Muscle layer of duodenum (tissue), 2 donors: ENCODE results near the gene TCF7L1.
A peak's percentile ranks its signal among the peaks of the same experiment; 100 is the strongest.
"Not testable (repeated sequence)": the region's sequence is repeated elsewhere in the genome, so short reads cannot be mapped to it uniquely, and the experiment has no call there.

Experiments used
- H3K27ac ChIP-seq: one replicate; pipeline ENCODE4 v1.7.0; 2013; ENCODE audit warnings: mild to moderate bottlenecking, low read length
- H3K27me3 ChIP-seq: one replicate; pipeline ENCODE4 v1.7.0; 2013; ENCODE audit warnings: low read depth, mild to moderate bottlenecking, control low read depth, low read length
- H3K36me3 ChIP-seq, 2 donors: one replicate each; pipeline ENCODE4 v1.7.0; 2013; ENCODE audit warnings: low read length in 2 of 2, control low read depth in 1 of 2, mild to moderate bottlenecking in 1 of 2; ENCODE audit not compliant: insufficient read depth in 2 of 2, control insufficient read depth in 1 of 2
- H3K4me1 ChIP-seq, 2 donors: one replicate each; pipeline ENCODE4 v1.7.0; 2013; ENCODE audit warnings: low read length in 2 of 2, mild to moderate bottlenecking in 2 of 2, control low read depth in 1 of 2, moderate library complexity in 1 of 2; ENCODE audit not compliant: insufficient read depth in 2 of 2, control insufficient read depth in 1 of 2
- H3K4me3 ChIP-seq, 2 donors: one replicate each; pipeline ENCODE4 v1.7.0; 2013; ENCODE audit warnings: low read length in 2 of 2, low read depth in 1 of 2, mild to moderate bottlenecking in 1 of 2
- H3K9me3 ChIP-seq, 2 donors: one replicate each; pipeline ENCODE4 v1.7.0; 2013; ENCODE audit warnings: low read length in 2 of 2, control low read depth in 1 of 2, mild to moderate bottlenecking in 1 of 2; ENCODE audit not compliant: control insufficient read depth in 1 of 2
- donor health status: healthy.

Gene TCF7L1

DNA sequence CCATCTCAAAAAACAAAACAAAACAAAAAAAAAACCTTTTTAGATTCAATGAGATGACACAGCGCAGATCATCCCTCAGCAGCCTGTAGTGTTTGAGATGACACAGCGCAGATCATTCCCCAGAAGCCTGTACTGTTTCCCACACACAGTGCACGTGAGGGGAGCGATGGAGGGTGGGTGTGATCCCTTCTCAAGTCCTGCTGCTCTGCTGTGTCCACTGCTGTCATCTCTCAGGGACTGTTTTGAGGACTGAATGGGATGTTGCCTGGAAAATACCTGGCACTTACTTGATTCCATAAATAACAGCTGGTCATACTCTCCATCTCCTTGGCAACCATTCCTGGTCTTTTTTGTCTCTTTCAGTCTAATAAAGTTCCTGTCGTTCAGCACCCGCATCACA is 168.9 kb downstream of the TCF7L1 start:
- H3K4me1 ChIP-seq = peaks cover 0 to 8% of the 10 kb centered on the region in 2 donors
- no peak overlapping the region for H3K4me3 ChIP-seq
- H3K9me3 ChIP-seq = no peaks in the 10 kb centered on the region
- H3K27ac ChIP-seq = no peak overlapping the region
- peaks cover 18 to 31% of the 10 kb centered on the region in 2 donors for H3K36me3 ChIP-seq
- no peaks in the 10 kb centered on the region for H3K27me3 ChIP-seq

DNA sequence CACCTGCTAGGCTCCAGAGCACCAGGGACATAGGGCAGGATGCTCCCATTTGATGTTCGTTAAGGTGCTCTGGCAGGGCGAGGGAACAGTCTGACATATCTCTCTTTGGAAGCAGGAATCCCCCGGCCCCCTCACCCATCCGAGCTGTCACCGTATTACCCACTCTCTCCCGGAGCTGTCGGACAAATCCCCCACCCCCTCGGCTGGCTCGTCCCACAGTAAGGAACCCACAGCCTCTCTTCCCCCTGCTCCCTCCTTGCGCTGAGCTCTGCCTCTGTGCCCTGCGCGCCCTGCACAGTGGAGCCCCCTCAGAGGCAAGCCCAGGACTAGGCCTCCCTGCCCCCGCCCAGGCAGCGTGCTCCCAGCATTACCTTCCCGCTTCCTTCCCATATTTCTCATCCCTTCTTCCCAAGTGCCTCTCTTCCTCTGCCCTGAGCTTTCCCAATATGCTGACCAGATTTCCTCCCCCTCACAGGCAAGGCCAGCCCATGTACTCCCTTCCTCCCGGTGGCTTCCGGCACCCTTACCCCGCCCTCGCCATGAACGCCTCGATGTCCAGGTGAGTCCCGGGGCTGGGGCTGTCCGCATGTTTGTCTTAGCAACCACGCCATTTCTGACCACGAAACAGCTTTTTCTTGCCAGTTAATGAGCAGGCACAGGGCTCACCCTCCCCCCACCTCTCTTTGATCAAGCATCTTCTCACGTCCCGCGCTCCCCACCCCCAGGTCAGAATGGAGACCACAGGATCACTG is 170.8 kb downstream of the TCF7L1 start:
- H3K4me1 ChIP-seq = peaks cover 5 to 15% of the 10 kb centered on the region in 2 donors
- no peaks in the 10 kb centered on the region for H3K9me3 ChIP-seq
- H3K4me3 ChIP-seq = no peak overlapping the region
- H3K27ac ChIP-seq = no peak overlapping the region
- H3K27me3 ChIP-seq = no peaks in the 10 kb centered on the region
- peaks cover 22 to 37% of the 10 kb centered on the region in 2 donors for H3K36me3 ChIP-seq

DNA sequence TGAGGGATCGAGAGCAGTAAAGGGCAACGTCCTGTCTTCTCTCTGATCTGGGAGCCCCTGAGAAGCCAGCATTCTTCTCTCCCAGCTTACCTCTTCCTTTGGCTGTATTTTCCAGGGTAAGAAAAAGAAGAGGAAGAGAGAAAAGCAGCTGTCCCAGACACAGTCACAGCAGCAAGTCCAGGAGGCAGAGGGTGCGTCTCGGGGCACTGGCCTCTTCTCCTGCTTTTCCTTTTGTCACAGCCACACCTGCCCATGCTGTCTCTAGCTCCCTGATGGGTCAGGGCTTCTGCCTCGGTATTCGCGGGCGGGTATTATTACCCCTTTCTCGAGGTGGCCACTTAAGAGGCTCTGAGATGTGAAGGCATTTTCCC is 174.3 kb downstream of the TCF7L1 start:
- Histone ChIP-seq H3K27ac (peak overlapping the region; percentile 80), H3K4me3 (peak overlapping the region in 1 of 2 donors; percentile 37), H3K36me3 (peaks cover 22 to 37% of the 10 kb centered on the region in 2 donors), H3K27me3 (no peaks in the 10 kb centered on the region), H3K9me3 (no peaks in the 10 kb centered on the region), H3K4me1 (peaks cover 5 to 16% of the 10 kb centered on the region in 2 donors)

DNA sequence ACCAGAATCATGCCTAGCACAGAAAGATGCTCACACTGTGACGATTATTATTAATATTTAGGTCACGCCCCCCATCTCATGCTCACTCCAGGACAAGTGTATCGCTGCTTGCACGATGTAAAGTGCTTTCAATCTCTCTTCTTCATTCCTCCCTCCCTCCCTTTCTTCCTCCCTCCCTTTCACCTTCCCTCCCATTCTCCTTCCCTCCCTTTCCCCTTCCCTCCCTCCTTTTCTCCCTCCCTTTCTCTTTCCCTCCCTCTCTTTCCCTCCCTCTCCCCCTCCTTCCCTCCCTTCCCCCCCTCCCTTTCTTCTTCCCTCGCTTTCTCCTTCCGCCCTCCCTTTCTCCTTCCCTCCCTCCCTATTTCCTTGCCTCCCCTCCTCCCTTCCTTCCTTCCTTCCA is 175.0 kb downstream of the TCF7L1 start:
- H3K4me3 ChIP-seq = no peak overlapping the region
- peaks cover 22 to 37% of the 10 kb centered on the region in 2 donors for H3K36me3 ChIP-seq
- H3K9me3 ChIP-seq = no peaks in the 10 kb centered on the region
- peak overlapping the region; percentile 80 for H3K27ac ChIP-seq
- H3K27me3 ChIP-seq = no peaks in the 10 kb centered on the region
- peaks cover 5 to 14% of the 10 kb centered on the region in 2 donors for H3K4me1 ChIP-seq

DNA sequence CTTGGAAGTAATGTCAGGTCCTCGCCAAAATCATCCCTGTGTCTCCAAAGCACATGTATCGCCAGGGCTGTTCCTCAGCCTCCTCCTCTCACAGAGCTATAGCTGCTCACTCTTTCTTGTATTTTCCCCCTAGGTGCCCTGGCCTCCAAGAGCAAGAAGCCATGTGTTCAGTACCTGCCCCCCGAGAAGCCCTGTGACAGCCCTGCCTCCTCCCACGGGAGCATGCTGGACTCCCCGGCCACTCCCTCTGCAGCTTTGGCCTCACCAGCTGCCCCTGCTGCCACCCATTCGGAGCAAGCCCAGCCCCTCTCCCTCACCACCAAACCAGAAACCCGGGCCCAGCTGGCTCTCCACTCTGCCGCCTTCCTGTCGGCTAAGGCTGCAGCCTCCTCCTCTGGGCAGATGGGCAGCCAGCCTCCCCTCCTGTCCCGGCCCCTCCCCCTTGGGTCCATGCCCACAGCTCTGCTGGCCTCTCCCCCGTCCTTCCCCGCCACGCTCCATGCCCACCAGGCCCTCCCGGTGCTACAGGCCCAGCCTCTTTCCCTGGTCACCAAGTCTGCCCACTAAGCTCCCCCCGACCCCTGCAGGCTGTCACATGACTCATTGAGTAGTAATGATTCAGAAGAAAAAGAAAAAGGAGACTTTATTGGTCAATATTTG is 175.8 kb downstream of the TCF7L1 start:
- Histone ChIP-seq H3K4me1 (peaks cover 5 to 14% of the 10 kb centered on the region in 2 donors), H3K9me3 (no peaks in the 10 kb centered on the region), H3K4me3 (no peak overlapping the region), H3K27ac (no peak overlapping the region), H3K27me3 (no peaks in the 10 kb centered on the region), H3K36me3 (peaks cover 19 to 30% of the 10 kb centered on the region in 2 donors)

DNA sequence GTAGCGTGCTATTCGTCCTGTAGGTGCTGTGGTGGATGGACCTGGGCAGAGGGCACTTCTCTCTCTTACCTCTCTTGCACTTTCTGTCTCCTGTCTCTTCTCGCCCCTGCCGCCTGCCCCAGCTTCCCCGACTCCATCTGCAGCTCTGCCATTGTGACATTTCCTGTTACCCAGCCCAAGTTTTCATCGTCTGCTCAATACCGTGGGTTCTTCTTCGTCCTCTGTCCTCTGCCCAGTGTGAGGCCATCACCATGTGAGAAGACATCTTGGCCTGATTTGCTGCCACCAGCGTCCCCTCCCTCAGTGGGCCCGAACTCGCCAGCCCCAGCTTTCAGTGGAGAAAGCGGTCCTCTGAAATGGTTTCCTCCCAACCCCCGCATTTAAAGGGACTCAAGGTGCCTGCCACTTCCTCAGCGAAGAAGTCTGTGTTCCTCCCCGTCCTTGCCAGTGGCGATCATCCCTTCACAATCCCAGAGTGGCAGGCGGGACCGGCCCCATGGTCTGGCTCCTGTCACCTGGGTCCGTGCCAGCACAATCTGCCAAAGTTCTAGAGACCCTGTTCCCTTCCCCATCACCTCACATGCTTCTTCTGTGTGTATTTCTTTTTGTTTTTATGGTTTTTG is 176.6 kb downstream of the TCF7L1 start:
- Histone ChIP-seq H3K4me3 (no peak overlapping the region), H3K36me3 (peaks cover 19 to 29% of the 10 kb centered on the region in 2 donors), H3K9me3 (no peaks in the 10 kb centered on the region), H3K27me3 (no peaks in the 10 kb centered on the region), H3K27ac (peak overlapping the region; percentile 14), H3K4me1 (peaks cover 5 to 14% of the 10 kb centered on the region in 2 donors)

DNA sequence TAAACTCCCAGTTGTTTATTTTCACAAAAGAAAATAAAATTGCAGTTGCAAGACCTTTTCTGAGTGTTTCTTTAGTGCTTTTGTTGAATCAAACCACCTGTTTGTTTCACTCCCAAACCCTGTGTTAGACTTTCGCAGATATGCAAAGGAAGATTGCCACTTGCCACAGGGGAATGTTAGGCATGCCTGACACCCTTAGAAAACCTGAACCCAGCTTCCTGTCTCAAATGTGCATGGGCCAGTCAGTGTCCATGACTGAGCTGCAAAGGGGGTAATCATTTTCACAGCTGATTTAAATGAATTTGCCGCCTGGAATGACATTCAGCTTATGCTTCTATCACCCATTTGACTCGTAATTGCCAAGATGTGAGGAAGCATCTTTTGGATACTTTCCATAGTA is 177.1 kb downstream of the TCF7L1 start:
- Histone ChIP-seq H3K27ac (peak overlapping the region; percentile 14), H3K4me1 (peaks cover 5 to 14% of the 10 kb centered on the region in 2 donors), H3K4me3 (no peak overlapping the region), H3K36me3 (peaks cover 19 to 29% of the 10 kb centered on the region in 2 donors), H3K9me3 (no peaks in the 10 kb centered on the region), H3K27me3 (no peaks in the 10 kb centered on the region)

DNA sequence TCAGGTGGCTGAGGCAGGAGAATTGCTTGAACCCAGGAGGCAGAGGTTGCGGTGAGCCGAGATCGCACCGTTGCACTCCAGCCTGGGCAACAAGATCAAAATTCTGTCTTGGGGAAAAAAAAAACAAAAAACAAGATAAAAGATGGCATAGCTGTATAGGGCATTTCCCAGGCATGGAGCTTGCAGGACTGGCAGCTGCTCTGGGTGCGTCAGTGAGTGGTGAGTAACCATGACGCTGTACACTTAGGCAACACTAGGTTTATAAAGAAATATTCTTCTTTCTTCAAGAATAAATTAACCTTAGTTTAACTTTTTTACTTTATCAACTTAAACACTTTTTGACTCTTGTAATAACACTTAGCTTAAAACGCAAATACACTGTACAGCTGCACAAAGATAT is 179.2 kb downstream of the TCF7L1 start:
- Histone ChIP-seq H3K36me3 (peaks cover 23 to 29% of the 10 kb centered on the region in 2 donors), H3K4me1 (peaks cover 5 to 14% of the 10 kb centered on the region in 2 donors), H3K4me3 (no peak overlapping the region), H3K27me3 (no peaks in the 10 kb centered on the region), H3K9me3 (no peaks in the 10 kb centered on the region), H3K27ac (no peak overlapping the region)

DNA sequence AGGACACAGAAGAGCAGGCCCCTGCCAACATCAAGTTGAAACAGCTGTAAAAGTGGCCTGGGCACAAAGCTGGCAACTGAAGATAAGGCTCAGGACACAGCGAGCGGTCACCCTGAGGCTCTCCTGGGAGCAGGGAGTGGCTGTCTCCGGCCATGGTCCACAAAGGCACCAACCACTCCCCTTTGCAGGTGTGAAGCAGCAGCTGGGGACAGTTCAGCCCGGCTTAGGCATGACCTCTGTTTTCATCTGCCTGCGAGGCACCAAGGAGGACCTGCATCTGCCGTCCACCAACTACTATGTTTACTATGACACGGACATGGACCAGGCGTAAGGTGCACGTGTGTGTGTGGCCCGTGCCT is 181.7 kb downstream of the TCF7L1 start:
- Histone ChIP-seq H3K27me3 (no peaks in the 10 kb centered on the region), H3K36me3 (peaks cover 33 to 38% of the 10 kb centered on the region in 2 donors), H3K4me1 (no peaks in the 10 kb centered on the region), H3K27ac (no peak overlapping the region), H3K4me3 (no peak overlapping the region), H3K9me3 (no peaks in the 10 kb centered on the region)

DNA sequence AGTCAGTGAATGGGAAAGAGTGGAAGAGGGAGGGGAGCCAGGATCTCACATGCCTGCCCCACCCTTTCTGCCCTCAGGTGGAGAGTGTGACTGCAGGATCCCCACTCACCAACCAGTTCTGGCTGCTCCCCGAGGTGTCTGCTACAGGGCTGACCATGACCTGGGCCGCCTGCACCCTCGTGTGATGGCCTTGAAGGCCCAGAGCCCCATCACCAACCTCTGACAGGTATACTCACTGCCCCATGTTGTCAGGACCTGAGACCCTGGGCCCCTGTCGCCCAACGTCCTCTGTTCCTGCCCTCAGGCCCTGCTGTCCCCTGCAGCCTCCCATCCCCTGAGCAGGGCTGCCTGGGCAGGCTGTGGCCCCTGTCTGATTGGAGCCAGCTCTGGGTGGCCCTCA is 182.7 kb downstream of the TCF7L1 start:
- peaks cover 43 to 49% of the 10 kb centered on the region in 2 donors for H3K36me3 ChIP-seq
- not testable (repeated sequence) for H3K9me3 ChIP-seq, H3K4me1 ChIP-seq, H3K27ac ChIP-seq, H3K4me3 ChIP-seq, H3K27me3 ChIP-seq

DNA sequence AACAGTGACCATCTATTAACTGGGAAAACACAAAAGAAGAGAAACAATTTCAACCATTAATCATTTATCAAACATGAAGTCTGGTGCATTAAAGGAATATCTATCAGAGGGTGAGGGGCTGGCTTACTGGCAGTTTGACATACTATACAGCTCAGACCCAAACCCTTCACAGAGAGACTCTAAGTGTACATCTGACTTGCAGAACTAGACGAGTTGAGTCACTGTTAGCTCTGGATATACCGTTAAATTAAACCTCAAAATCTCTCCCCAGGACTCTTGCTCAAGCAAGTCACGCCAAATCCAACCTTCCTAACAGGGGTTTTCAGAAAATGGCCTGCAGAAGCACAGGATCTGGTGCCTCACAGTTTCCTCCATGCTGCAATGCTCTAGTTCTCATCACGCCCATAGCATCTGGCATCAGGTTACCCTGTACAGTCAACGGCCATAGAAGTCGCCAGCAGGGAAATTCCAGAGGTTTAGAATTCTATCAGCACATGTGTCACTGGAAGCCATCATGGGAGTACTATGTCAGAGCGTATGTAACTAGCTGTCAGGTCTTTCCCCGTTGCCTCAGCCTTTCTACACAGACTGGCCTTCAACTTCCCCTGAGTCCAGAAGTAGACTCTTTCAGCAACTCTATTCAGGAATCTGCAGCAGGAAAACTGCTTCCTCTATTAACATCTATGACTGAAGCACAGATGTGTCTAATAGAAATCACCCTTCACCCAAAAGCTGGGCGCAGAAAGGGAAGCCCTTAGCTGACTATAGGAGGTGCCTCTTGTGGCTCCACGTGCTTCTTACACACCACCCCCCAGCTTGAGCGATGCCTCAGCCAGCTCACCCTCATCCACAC is 185.3 kb downstream of the TCF7L1 start:
- no peak overlapping the region for H3K27ac ChIP-seq
- H3K4me3 ChIP-seq = no peak overlapping the region
- H3K4me1 ChIP-seq = peaks cover 0 to 12% of the 10 kb centered on the region in 2 donors
- no peaks in the 10 kb centered on the region for H3K9me3 ChIP-seq
- H3K36me3 ChIP-seq = peaks cover 60 to 69% of the 10 kb centered on the region in 2 donors
- no peaks in the 10 kb centered on the region for H3K27me3 ChIP-seq
